HCT116 (cell line): Measurements from ENCODE around the gene SMARCE1. TPM values are rescaled to one million over a fixed set of nuclear protein-coding genes. Genes with fewer than 3 reads are reported as not detected.

Experiments
- ATAC-seq: fragments of 200-7000 bp; cut with Tn5 transposase; 2 replicates; pipeline ENCODE4 v1.9.1; 2020; ENCODE audit warnings: mild to moderate bottlenecking, moderate library complexity
- BruUV-seq: library from RNA; stranded (reverse); fragments of 400-500 nt; replicated peaks from 2 replicates; lab custom pipeline; 2021; lab: Mats Ljungman, UMichigan
- CTCF ChIA-PET: fragments of 300-600 bp; sonication (Branson Sonifier 250); formaldehyde crosslinking; loops from one replicate; lab custom pipeline; 2021; ENCODE audit warnings: antibody characterized with exemption; lab: Charles Lee
- POLR2A ChIA-PET: fragments of 300-600, 350-600 bp; sonication (Branson Sonifier 250); formaldehyde crosslinking; loops from one replicate; lab custom pipeline; 2021; ENCODE audit warnings: antibody characterized with exemption; lab: Charles Lee
- RAD21 ChIA-PET, 2 experiments: fragments of 300-600 bp; sonication (Branson Sonifier 250); formaldehyde crosslinking; loops; one replicate each; lab custom pipeline; 2023; ENCODE audit warnings: low total read pairs in 2 of 2; ENCODE audit not compliant: uncharacterized antibody in 2 of 2, unreplicated experiment in 2 of 2, low non-redundant PET in 1 of 2; lab: Charles Lee
- DNase-seq: peaks from one replicate; pipeline ENCODE4 v3.0.0-alpha.2; 2010; ENCODE audit warnings: low read depth, low spot score
- H2AFZ ChIP-seq: fragments of 200-600 bp; shearing (Covaris generic), sonication (generic); 2 replicates; pipeline ENCODE4 v1.6.1; 2017; ENCODE audit warnings: low read depth, mixed run types, mixed read lengths, antibody characterized with exemption, low read length; ENCODE audit not compliant: poor library complexity, severe bottlenecking
- H3K27ac ChIP-seq: 2 replicates; pipeline ENCODE4 v1.5.1; 2012; ENCODE audit warnings: low read depth, low read length
- H3K27me3 ChIP-seq: fragments of 200-600 bp; sonication (generic); 2 replicates; pipeline ENCODE4 v1.6.1; 2016; ENCODE audit warnings: mixed run types, low read length, mixed read lengths; ENCODE audit not compliant: insufficient read depth
- H3K36me3 ChIP-seq, 2 experiments: fragments of 200-500 bp in 1 of 2; fragments of 200-600 bp in 1 of 2; sonication (Bioruptor generic) in 1 of 2; sonication (generic) in 1 of 2; 2 replicates each; pipeline versions ENCODE4 v1.5.1 to v1.6.1; 2014 to 2016; ENCODE audit warnings: low read length in 2 of 2, inconsistent platforms in 1 of 2, mixed read lengths in 1 of 2, mixed run types in 1 of 2; ENCODE audit not compliant: insufficient read depth in 2 of 2, control insufficient read depth in 1 of 2
- H3K4me1 ChIP-seq, 2 experiments: fragments of 200-600 bp in 1 of 2; sonication (generic) in 1 of 2; 2 replicates each; pipeline versions ENCODE4 v1.5.1 to v1.6.1; 2012 to 2017; ENCODE audit warnings: low read length in 2 of 2, inconsistent platforms in 1 of 2, mild to moderate bottlenecking in 1 of 2, mixed read lengths in 1 of 2, mixed run types in 1 of 2, moderate library complexity in 1 of 2; ENCODE audit not compliant: insufficient read depth in 2 of 2, control insufficient read depth in 1 of 2
- H3K4me2 ChIP-seq: fragments of 200-600 bp; sonication (generic); 2 replicates; pipeline ENCODE4 v1.6.1; 2017; ENCODE audit warnings: mixed run types, low read length, mixed read lengths
- H3K4me3 ChIP-seq, 2 experiments: fragments of 200-600 bp in 1 of 2; sonication (generic) in 1 of 2; replicated peaks in 1 of 2; 2 replicates each; pipeline ENCODE4 v1.5.1; 2011 to 2016; ENCODE audit warnings: low read length in 2 of 2, control low read depth in 1 of 2, low read depth in 1 of 2, mild to moderate bottlenecking in 1 of 2, mixed read lengths in 1 of 2, mixed run types in 1 of 2
- H3K79me2 ChIP-seq: fragments of 200-600 bp; sonication (generic); 2 replicates; pipeline ENCODE4 v1.6.1; 2017; ENCODE audit warnings: mild to moderate bottlenecking, mixed run types, low read length, moderate library complexity, mixed read lengths; ENCODE audit not compliant: insufficient read depth
- H3K9ac ChIP-seq: fragments of 200-600 bp; sonication (generic); 2 replicates; pipeline ENCODE4 v1.6.1; 2016; ENCODE audit warnings: low read length, mixed read lengths
- H3K9me2 ChIP-seq: fragments of 200-600 bp; sonication (generic), shearing (Covaris generic); 2 replicates; pipeline ENCODE4 v1.6.1; 2017; ENCODE audit warnings: mixed run types, mild to moderate bottlenecking, moderate library complexity; ENCODE audit not compliant: insufficient read depth
- H3K9me3 ChIP-seq, 2 experiments: fragments of 200-500 bp in 1 of 2; fragments of 200-600 bp in 1 of 2; sonication (Bioruptor generic) in 1 of 2; sonication (generic) in 1 of 2; 2 replicates each; pipeline ENCODE4 v1.6.1; 2014 to 2017; ENCODE audit warnings: low read length in 2 of 2, mixed read lengths in 2 of 2, inconsistent platforms in 1 of 2, low read depth in 1 of 2, mild to moderate bottlenecking in 1 of 2, mixed run types in 1 of 2, moderate library complexity in 1 of 2; ENCODE audit not compliant: control insufficient read depth in 1 of 2, insufficient read depth in 1 of 2
- H4K20me1 ChIP-seq: fragments of 200-600 bp; sonication (generic), shearing (Covaris generic); 2 replicates; pipeline ENCODE4 v1.6.1; 2017; ENCODE audit warnings: mixed run types, mild to moderate bottlenecking, moderate library complexity; ENCODE audit not compliant: insufficient read depth
- ATF3 ChIP-seq: IDR thresholded peaks from 2 replicates; pipeline ENCODE4 v1.6.1; 2012
- CBX3 ChIP-seq: IDR thresholded peaks from 2 replicates; pipeline ENCODE4 v1.6.1; 2012; ENCODE audit warnings: low read depth
- CTCF ChIP-seq, 3 experiments: fragments of 200-600 bp in 1 of 3; sonication (generic) in 1 of 3; IDR thresholded peaks in 2 of 3; conservative IDR thresholded peaks in 1 of 3; 2 replicates each; pipeline ENCODE4 v1.5.1; 2012 to 2017; ENCODE audit warnings: low read depth in 2 of 3, low read length in 2 of 3, antibody characterized with exemption in 1 of 3, borderline replicate concordance in 1 of 3, control low read depth in 1 of 3, mild to moderate bottlenecking in 1 of 3, mixed read lengths in 1 of 3, mixed run types in 1 of 3, moderate library complexity in 1 of 3; ENCODE audit not compliant: insufficient read depth in 1 of 3
- EGR1 ChIP-seq: IDR thresholded peaks from 2 replicates; pipeline ENCODE4 v1.6.1; 2012; ENCODE audit warnings: low read depth
- ELF1 ChIP-seq: IDR thresholded peaks from 2 replicates; pipeline ENCODE4 v1.6.1; 2012; ENCODE audit warnings: low read depth, borderline replicate concordance
- EZH2 ChIP-seq: fragments of 200-600 bp; sonication (generic); IDR thresholded peaks from 2 replicates; pipeline ENCODE4 v1.6.1; 2017; ENCODE audit warnings: antibody characterized with exemption, mixed run types
- EZH2phosphoT487 ChIP-seq: fragments of 200-600 bp; IDR thresholded peaks from 2 replicates; pipeline ENCODE4 v1.6.1; 2018; ENCODE audit warnings: antibody characterized with exemption, borderline replicate concordance
- JUND ChIP-seq: IDR thresholded peaks from 2 replicates; pipeline ENCODE4 v1.6.1; 2012
- MAX ChIP-seq: IDR thresholded peaks from 2 replicates; pipeline ENCODE4 v1.6.1; 2012
- POLR2A ChIP-seq: IDR thresholded peaks from 2 replicates; pipeline ENCODE4 v1.7.0; 2011; ENCODE audit warnings: borderline replicate concordance; ENCODE audit not compliant: insufficient read depth, insufficient read length; ENCODE audit errors: extremely low read depth
- POLR2AphosphoS5 ChIP-seq: IDR thresholded peaks from 2 replicates; pipeline ENCODE4 v1.6.1; 2011; ENCODE audit warnings: mild to moderate bottlenecking, low read depth, low read length, moderate library complexity
- REST ChIP-seq: IDR thresholded peaks from 2 replicates; pipeline ENCODE4 v1.6.1; 2012; ENCODE audit warnings: low read depth
- TCF7L2 ChIP-seq: IDR thresholded peaks from 2 replicates; pipeline ENCODE4 v1.7.0; 2011; ENCODE audit warnings: borderline replicate concordance, inconsistent platforms; ENCODE audit not compliant: insufficient read depth, insufficient read length; ENCODE audit errors: extremely low read depth
- YY1 ChIP-seq: IDR thresholded peaks from 2 replicates; pipeline ENCODE4 v1.6.1; 2011; ENCODE audit warnings: low read length, low read depth, moderate library complexity, mild to moderate bottlenecking; ENCODE audit not compliant: insufficient replicate concordance; ENCODE audit errors: extremely low read depth
- ZBTB33 ChIP-seq: IDR thresholded peaks from 2 replicates; pipeline ENCODE4 v1.6.1; 2011; ENCODE audit warnings: mild to moderate bottlenecking, low read length, moderate library complexity; ENCODE audit not compliant: insufficient replicate concordance; ENCODE audit errors: extremely low read depth
- ZFX ChIP-seq: fragments of 450-650 bp; IDR thresholded peaks from 2 replicates; pipeline ENCODE4 v1.6.1; 2017
- intact Hi-C: fragments of 100-400 bp; cut with micrococcal nuclease; formaldehyde crosslinking; loops from 2 replicates; pipeline ENCODE4 v1.10.0; 2022
- total RNA-seq: library from RNA; stranded (reverse); gene quantifications from one replicate; pipeline ENCODE4 v1.2.1, GENCODE V29; 2021; ENCODE audit not compliant: unreplicated experiment

The SMARCE1 gene
- total RNA-seq, 1 experiment from 2014 or later: 136 TPM

GRCh38 chr17:40671282-40671681, 23.7 kb upstream of the SMARCE1 start (continued):
- no peak for TF ChIP-seq EZH2
- TF ChIP-seq, all 23 proteins: peak for 0

- intact Hi-C loops: no loop called here
- Histone ChIP-seq H3K9ac (no peak overlapping the region), H3K9me2 (no peaks in the 10 kb centered on the region), H4K20me1 (no peaks in the 10 kb centered on the region), H3K36me3 (no peaks in the 10 kb centered on the region), H3K27ac (no peak overlapping the region), H3K4me1 (peaks cover 0 to 5% of the 10 kb centered on the region in 2 experiments; a peak in 1 of 4 replicates), H3K9me3 (no peaks in the 10 kb centered on the region), H3K4me2 (no peak overlapping the region), H3K4me3 (no peak overlapping the region), H3K27me3 (no peaks in the 10 kb centered on the region), H2AFZ (no peak overlapping the region), H3K79me2 (no peaks in the 10 kb centered on the region)
- ChIA-PET POLR2A (interaction anchor here (1.1 kb wide), 1 partner anchor 19 kb away, joined by 3 read pairs; the partner anchor contains the start of gene SMARCE1), CTCF (no interaction called here), RAD21 (no interaction called here)
- no TSS peak for BruUV-seq
- DNase-seq (no peak), ATAC-seq (no peak)
- TF ChIP-seq TCF7L2 (no peak), MAX (no peak), ZBTB33 (no peak), ATF3 (no peak), EGR1 (no peak), POLR2A (no peak), REST (no peak), CBX3 (no peak), YY1 (no peak), EZH2 (no peak), ELF1 (no peak), POLR2AphosphoS5 (no peak), CTCF (IDR thresholded peaks at IDR 0.05 in 2 of 3, conservative IDR thresholded peaks at IDR 0.05 in 1 of 3; ENCODE audit: borderline replicate concordance in 1 of 3, insufficient read depth in 1 of 3, low read depth in 2 of 3, low read length in 2 of 3) (no peak), EZH2phosphoT487 (no peak), JUND (no peak), ZFX (no peak)
Measured at GRCh38 chr17:40666331-40666730, 18.7 kb upstream of the SMARCE1 start.
